SK-N-SH (cell line): ENCODE measurements around the gene TRIM22.
"Not testable (repeated sequence)": the region's sequence is repeated elsewhere in the genome, so short reads cannot be mapped to it uniquely, and the experiment has no call there.

ENCODE experiments used
- CTCF ChIP-seq: fragments of 200-600 bp; sonication (generic); IDR thresholded peaks from 2 replicates; pipeline ENCODE4 v1.6.1; 2017; ENCODE audit warnings: antibody characterized with exemption, mild to moderate bottlenecking, moderate library complexity
- EP300 ChIP-seq, 2 experiments: IDR thresholded peaks; 2 replicates each; pipeline versions ENCODE4 v1.4.0 to v1.6.1; 2012; ENCODE audit warnings: borderline replicate concordance in 1 of 2, low read depth in 1 of 2, low read length in 1 of 2
- JUND ChIP-seq: IDR thresholded peaks from 2 replicates; pipeline ENCODE4 v1.4.0; 2012
- MAX ChIP-seq: IDR thresholded peaks from 2 replicates; pipeline ENCODE4 v1.4.0; 2012; ENCODE audit warnings: low read depth
- MEF2A ChIP-seq: IDR thresholded peaks from 2 replicates; pipeline ENCODE4 v1.4.0; 2012; ENCODE audit warnings: low read depth, borderline replicate concordance
- PBX3 ChIP-seq: IDR thresholded peaks from 2 replicates; pipeline ENCODE4; 2012
- POLR2AphosphoS5 ChIP-seq: IDR thresholded peaks from 2 replicates; pipeline ENCODE4 v1.6.1; 2012; ENCODE audit warnings: low read depth, low read length
- TAF1 ChIP-seq: IDR thresholded peaks from 2 replicates; pipeline ENCODE4 v1.6.1; 2012; ENCODE audit warnings: low read depth, mild to moderate bottlenecking, low read length, moderate library complexity, borderline replicate concordance
- YY1 ChIP-seq: IDR thresholded peaks from 2 replicates; pipeline ENCODE4 v1.4.0; 2012; ENCODE audit warnings: low read depth, mild to moderate bottlenecking

- 0 out of 2 replicates have a peak, but pooled peaks have one; percentile 13 for TF ChIP-seq POLR2AphosphoS5
- not testable (repeated sequence) for TF ChIP-seq TAF1; PBX3; MAX; CTCF; JUND; EP300 (IDR thresholded peaks at IDR 0.05; ENCODE audit: borderline replicate concordance in 1 of 2, low read depth in 1 of 2, low read length in 1 of 2); MEF2A; YY1
These were observed 6.0 kb upstream of the TRIM22 start for GRCh38 chr11:5683620-5684019.
